ENCODE data around the gene MR1. TPM values are rescaled to one million over a fixed set of nuclear protein-coding genes. Genes with fewer than 3 reads are reported as not detected.

MR1 gene
- total RNA-seq, result 1 to 10 TPM; 9.9 to 10.0 TPM

DNA sequence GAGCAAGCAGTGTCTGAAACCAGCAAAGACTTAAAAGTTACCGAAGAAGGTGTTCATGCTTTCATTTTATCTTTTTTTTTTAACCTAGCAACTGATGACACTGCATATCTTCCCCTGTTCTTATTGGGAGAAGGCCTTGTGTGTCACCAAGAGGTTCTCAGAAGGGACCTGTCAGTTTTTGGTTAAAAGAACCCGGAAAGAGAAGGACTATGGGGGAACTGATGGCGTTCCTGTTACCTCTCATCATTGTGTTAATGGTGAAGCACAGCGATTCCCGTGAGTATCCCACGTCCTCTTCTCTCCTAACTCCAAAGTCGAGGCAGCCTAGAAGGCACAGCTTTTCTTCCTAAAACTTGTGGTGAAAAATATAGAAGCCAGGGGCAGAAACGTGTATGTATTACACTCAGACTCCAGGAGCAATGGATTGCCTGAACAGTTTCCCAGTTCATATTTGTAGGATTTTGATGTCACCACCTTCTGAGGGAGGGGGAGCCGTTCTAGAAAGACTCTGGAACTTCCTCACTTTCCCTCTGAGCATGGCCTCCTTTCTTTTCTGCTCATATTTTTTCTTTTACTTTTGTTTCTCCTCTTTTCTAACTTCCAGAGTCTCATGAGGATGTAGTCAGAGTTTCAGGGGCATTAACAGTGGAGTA is at the start of gene MR1:
TSS of gene MR1 (plus strand) at position 185 of the 653 bp plus-strand sequence. CDS start at position 210, 25 bp downstream.
- TF ChIP-seq, protein P1, sequence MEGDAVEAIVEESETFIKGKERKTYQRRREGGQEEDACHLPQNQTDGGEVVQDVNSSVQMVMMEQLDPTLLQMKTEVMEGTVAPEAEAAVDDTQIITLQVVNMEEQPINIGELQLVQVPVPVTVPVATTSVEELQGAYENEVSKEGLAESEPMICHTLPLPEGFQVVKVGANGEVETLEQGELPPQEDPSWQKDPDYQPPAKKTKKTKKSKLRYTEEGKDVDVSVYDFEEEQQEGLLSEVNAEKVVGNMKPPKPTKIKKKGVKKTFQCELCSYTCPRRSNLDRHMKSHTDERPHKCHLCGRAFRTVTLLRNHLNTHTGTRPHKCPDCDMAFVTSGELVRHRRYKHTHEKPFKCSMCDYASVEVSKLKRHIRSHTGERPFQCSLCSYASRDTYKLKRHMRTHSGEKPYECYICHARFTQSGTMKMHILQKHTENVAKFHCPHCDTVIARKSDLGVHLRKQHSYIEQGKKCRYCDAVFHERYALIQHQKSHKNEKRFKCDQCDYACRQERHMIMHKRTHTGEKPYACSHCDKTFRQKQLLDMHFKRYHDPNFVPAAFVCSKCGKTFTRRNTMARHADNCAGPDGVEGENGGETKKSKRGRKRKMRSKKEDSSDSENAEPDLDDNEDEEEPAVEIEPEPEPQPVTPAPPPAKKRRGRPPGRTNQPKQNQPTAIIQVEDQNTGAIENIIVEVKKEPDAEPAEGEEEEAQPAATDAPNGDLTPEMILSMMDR (IDR thresholded peaks at IDR 0.05), result no peak
- Histone ChIP-seq H3K36me3 (no peaks in the 10 kb centered on the region), H3K4me1 (peaks cover 0 to 35% of the 10 kb centered on the region in 2 donors), H3K27ac (peak within 1 kb of the TSS; percentile 92 to 93), H3K27me3 (no peaks in the 10 kb centered on the region), H3K9me3 (no peaks in the 10 kb centered on the region), H3K4me3 (peak within 1 kb of the TSS; percentile 27 to 50)
- DNase-seq (ENCODE audit: low spot score), result no peak

DNA sequence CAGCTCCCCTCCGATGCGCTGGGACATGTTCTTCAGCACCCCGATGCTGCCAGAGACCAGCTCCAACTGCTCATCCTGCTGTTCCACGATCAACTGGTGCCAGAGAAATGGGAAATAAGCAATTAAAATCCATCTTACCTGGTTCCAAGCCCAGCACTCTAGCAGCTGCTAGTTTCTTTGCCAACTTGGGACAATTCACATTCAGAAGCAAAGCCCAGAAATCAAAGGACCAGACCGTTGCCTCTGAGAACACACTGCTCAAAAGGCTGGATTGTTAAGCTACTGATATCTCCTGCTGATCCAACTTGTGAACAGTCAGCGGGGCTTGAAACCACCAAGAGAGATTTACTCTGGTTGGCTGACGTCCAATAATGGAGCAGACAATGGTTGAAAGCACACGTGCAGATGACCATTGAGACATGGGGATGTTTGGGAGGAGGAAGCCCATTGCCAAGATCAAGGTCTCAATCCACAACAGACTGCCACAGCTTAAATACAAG is 45.5 kb upstream of the MR1 start:
- Histone ChIP-seq H3K4me1 (no peaks in the 10 kb centered on the region), H3K36me3 (peaks cover 59% of the 10 kb centered on the region), H3K27ac (no peak overlapping the region), H3K4me3 (no peak overlapping the region), H3K9me3 (no peaks in the 10 kb centered on the region), H3K27me3 (no peaks in the 10 kb centered on the region)
- TF ChIP-seq, protein P1 (IDR thresholded peaks at IDR 0.05), result no peak
- no peak for DNase-seq (ENCODE audit: low spot score)

DNA sequence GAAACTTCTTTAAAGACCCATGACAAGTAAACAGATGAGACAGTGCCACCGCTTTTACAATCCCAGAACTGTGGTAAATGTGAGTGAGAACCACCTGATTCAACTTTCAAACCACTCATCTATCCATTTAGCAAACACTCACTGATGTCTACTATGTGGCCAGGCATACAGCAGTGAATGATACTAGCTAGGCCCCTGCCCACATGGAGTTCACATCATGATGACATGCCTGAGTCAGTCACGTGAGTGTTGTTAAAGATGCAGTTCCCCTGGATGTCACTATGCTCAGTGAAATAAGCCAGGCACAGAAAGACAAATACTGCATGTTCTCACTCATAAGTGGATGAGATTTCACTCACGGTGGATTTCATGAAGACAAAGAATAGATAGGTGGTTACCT is 39.5 kb upstream of the MR1 start:
- Histone ChIP-seq H3K4me1 (no peaks in the 10 kb centered on the region), H3K9me3 (no peaks in the 10 kb centered on the region), H3K27me3 (no peaks in the 10 kb centered on the region), H3K4me3 (no peak overlapping the region), H3K36me3 (peaks cover 16% of the 10 kb centered on the region), H3K27ac (no peak overlapping the region)
- no peak for DNase-seq (ENCODE audit: low spot score)
- TF ChIP-seq, protein P1 (IDR thresholded peaks at IDR 0.05), result no peak

DNA sequence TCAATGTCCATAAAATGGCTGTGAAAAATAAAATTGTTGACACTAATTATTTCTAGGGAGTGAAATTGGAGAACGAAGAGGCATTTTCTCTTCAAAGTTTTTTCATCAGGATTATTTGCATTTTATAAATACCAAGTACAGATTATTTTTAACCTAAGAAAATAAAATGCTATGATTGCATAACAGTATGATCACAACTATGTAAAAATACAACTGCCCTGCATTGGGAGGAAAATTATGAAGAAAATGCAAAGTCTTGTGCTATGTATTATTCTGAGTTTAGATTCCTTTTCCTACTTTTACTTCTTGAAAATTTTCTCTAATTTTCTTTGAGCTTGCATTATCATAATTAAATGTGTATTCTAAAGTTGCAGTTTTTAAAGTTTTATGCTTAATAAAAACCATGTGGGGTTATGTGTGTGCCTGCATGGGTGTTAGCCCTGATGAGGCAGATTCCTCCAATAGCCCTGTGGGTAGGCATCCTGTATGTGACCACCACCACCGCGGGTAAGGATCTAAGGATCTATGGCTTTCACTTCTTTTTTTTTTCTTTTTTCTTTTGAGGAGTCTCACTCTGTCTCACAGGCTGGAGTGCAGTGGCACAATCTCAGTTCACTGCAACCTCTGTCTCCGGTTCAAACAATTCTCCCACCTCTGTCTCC is 35.8 kb upstream of the MR1 start:
- H3K27me3 ChIP-seq, result no peaks in the 10 kb centered on the region
- H3K36me3 ChIP-seq, result peaks cover 20% of the 10 kb centered on the region
- TF ChIP-seq, protein P1 (IDR thresholded peaks at IDR 0.05), result no peak
- H3K4me3 ChIP-seq, result no peak overlapping the region
- no peaks in the 10 kb centered on the region for H3K4me1 ChIP-seq
- H3K27ac ChIP-seq, result no peak overlapping the region
- no peaks in the 10 kb centered on the region for H3K9me3 ChIP-seq
- DNase-seq (ENCODE audit: low spot score), result no peak

DNA sequence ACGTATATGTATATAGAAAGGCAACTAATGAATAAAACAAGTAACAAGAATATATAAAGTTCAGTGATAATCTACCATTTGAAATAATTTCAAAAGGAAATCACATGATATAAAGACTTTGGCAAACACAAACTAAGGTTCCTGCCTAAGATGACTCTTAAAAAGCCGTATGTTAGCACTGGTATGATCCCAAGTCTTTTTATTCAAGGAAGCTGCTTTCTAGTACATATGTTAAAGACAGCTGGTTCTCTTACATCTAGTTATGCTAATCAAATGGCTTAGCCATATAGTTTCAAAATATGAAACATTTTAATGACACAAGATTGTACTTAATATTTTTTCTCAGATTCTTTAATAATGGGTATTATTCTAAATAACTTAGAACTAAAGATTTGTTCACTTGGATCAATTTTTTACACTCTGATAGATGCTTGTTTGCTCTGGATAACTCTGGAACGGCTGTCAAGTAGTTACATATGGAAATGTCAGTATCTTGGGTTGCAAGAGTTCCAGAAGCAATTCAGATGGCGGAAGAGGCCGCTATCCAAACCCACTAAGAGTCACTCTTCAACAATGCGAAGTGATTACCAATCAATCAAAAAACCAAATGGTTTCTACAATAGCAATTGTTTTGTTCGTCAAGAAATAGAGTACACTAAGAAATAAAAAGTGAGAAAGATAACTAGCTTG is 32.5 kb upstream of the MR1 start:
- Histone ChIP-seq H3K4me1 (no peaks in the 10 kb centered on the region), H3K9me3 (no peaks in the 10 kb centered on the region), H3K4me3 (no peak overlapping the region), H3K27me3 (no peaks in the 10 kb centered on the region), H3K27ac (no peak overlapping the region), H3K36me3 (peaks cover 33% of the 10 kb centered on the region)
- no peak for DNase-seq (ENCODE audit: low spot score)
- TF ChIP-seq, protein P1 (IDR thresholded peaks at IDR 0.05), result no peak

All from right atrium auricular region (tissue), 2 donors.